Left cardiac atrium (tissue), 4 donors: ENCODE data around the gene TTLL7. TPM values are rescaled to one million over a fixed set of nuclear protein-coding genes. Genes with fewer than 3 reads are reported as not detected.

ENCODE experiments used
- ATAC-seq, 2 donors: fragments of 200-7000 bp; cut with Tn5 transposase; one replicate each; pipeline ENCODE4 v1.9.1; 2020; ENCODE audit warnings: mild to moderate bottlenecking in 2 of 2, moderate library complexity in 2 of 2
- DNase-seq: peaks from one replicate; pipeline ENCODE4 v3.0.0-alpha.2; 2020
- intact Hi-C, 2 donors: fragments of 100-400 bp; cut with DNase I; formaldehyde crosslinking; loops; one replicate each; pipeline versions ENCODE4 v1.14.1 to v1.15.1; 2022 to 2023
- total RNA-seq, 2 donors: library from RNA; stranded (reverse); fragmentation: NEBNext Ultra II Directional; extraction: Animal tissue kit (Norgen Biotek cat#: 25700); gene quantifications; one replicate each; pipeline ENCODE4 v1.2.1, GENCODE V29; 2021
- donor health status: DM: no; HTN: yes; CAD: no.
- donor health status: DM: no; HTN: yes; CAD: no; lungs with severe emphysema.
- donor health status: DM: yes; HTN: yes; CAD: no.
- donor health status: Dilated cardiomyopathy.

TTLL7 gene
- total RNA-seq, 2 donors from 2014 or later = 13.7 to 19.1 TPM

GRCh38 chr1:83909687-83910086, 89.2 kb downstream of the TTLL7 start:
- no peak for ATAC-seq
- no peak for DNase-seq
- intact Hi-C loops = loop anchor here in 1 of 2 donors (10.0 kb wide), 1 partner anchor 845 kb away; no protein-coding TSS in a partner anchor

- intact Hi-C loops = loop anchor here in 1 of 2 donors (10.0 kb wide), 1 partner anchor 849 kb away; no protein-coding TSS in a partner anchor
These were observed 93.5 kb downstream of the TTLL7 start for GRCh38 chr1:83905315-83905907.

GRCh38 chr1:83901547-83902155, 97.3 kb downstream of the TTLL7 start:
- DNase-seq = no peak
- peak in 1 of 2 donors; percentile 25 for ATAC-seq
- intact Hi-C loops = loop anchor here in 1 of 2 donors (10.0 kb wide), 1 partner anchor 853 kb away; no protein-coding TSS in a partner anchor

More at GRCh38 chr1:83905315-83905907, 93.5 kb downstream of the TTLL7 start:
- ATAC-seq (no peak), DNase-seq (no peak)

- intact Hi-C loops = loop anchor here in 1 of 2 donors (10.0 kb wide), 1 partner anchor 854 kb away; no protein-coding TSS in a partner anchor
- DNase-seq = no peak
These were observed 98.4 kb downstream of the TTLL7 start for GRCh38 chr1:83900524-83900923.

GRCh38 chr1:83897516-83897915, 101.4 kb downstream of the TTLL7 start:
- intact Hi-C loops = no loop called here
- DNase-seq (no peak), ATAC-seq (no peak)

More at GRCh38 chr1:83900524-83900923, 98.4 kb downstream of the TTLL7 start:
- no peak for ATAC-seq

- intact Hi-C loops = no loop called here
- DNase-seq = no peak
- no peak for ATAC-seq
These were observed 102.6 kb downstream of the TTLL7 start for GRCh38 chr1:83896299-83896698.

GRCh38 chr1:83889707-83890106, 109.2 kb downstream of the TTLL7 start:
- DNase-seq (no peak), ATAC-seq (no peak)
- intact Hi-C loops = no loop called here

- ATAC-seq (no peak), DNase-seq (no peak)
- intact Hi-C loops = no loop called here
These were observed 111.4 kb downstream of the TTLL7 start for GRCh38 chr1:83887483-83887882.

GRCh38 chr1:83883979-83884378, 115.0 kb downstream of the TTLL7 start:
- ATAC-seq (no peak), DNase-seq (no peak)
- intact Hi-C loops = no loop called here

GRCh38 chr1:83882906-83883305, 116.0 kb downstream of the TTLL7 start:
- intact Hi-C loops = no loop called here
- DNase-seq (no peak), ATAC-seq (no peak)

- intact Hi-C loops = no loop called here
- ATAC-seq = no peak
- DNase-seq = no peak
These were observed 126.4 kb downstream of the TTLL7 start for GRCh38 chr1:83872515-83872914.

GRCh38 chr1:83864991-83865390, 133.9 kb downstream of the TTLL7 start:
- ATAC-seq (no peak), DNase-seq (no peak)
- intact Hi-C loops = no loop called here

GRCh38 chr1:83860490-83861221, 138.3 kb downstream of the TTLL7 start:
- ATAC-seq (peak; percentile 97 to 99), DNase-seq (peak; percentile 88)
- intact Hi-C loops = no loop called here

- ATAC-seq = no peak
- no peak for DNase-seq
- intact Hi-C loops = no loop called here
These were observed 141.2 kb downstream of the TTLL7 start for GRCh38 chr1:83857716-83858115.

- intact Hi-C loops = no loop called here
- ATAC-seq (no peak), DNase-seq (no peak)
These were observed 141.8 kb downstream of the TTLL7 start for GRCh38 chr1:83857103-83857502.

- no peak for ATAC-seq
- intact Hi-C loops = no loop called here
These were observed 142.6 kb downstream of the TTLL7 start for GRCh38 chr1:83856381-83856780.

GRCh38 chr1:83854456-83854855, 144.5 kb downstream of the TTLL7 start:
- intact Hi-C loops = no loop called here
- DNase-seq (no peak), ATAC-seq (no peak)

More at GRCh38 chr1:83856381-83856780, 142.6 kb downstream of the TTLL7 start:
- DNase-seq = no peak

GRCh38 chr1:83850834-83851233, 148.1 kb downstream of the TTLL7 start:
- ATAC-seq = no peak
- intact Hi-C loops = no loop called here

GRCh38 chr1:83849191-83850061, 149.5 kb downstream of the TTLL7 start:
- intact Hi-C loops = no loop called here
- DNase-seq (no peak), ATAC-seq (no peak)

More at GRCh38 chr1:83850834-83851233, 148.1 kb downstream of the TTLL7 start:
- DNase-seq = no peak
